ENCODE results near the gene KIAA1328.

KIAA1328 gene

DNA sequence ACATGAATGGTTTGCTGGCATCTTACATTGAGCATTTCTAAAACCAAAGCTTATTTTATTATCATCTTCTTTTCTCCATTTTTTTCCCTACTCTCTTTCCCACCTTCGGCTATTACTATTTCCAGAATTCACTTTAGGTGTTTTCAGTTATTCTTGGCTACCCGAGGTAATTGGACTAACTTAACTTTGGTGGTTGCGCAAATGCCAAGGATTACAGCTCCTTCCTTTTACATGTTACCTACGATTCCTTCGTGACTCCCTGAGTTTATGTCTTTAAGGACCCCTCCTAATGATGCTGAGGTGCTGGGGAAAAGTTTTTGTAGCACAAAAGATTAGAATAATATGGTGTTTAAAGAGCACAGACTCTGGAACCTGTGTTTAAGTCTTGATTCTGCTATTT lies 14.3 kb downstream of the KIAA1328 start:
- TF ChIP-seq EGR1 (IDR thresholded peaks at IDR 0.05) (no peak), CEBPB (IDR thresholded peaks at IDR 0.05) (peak; percentile 64)
- TF ChIP-seq, protein P1, sequence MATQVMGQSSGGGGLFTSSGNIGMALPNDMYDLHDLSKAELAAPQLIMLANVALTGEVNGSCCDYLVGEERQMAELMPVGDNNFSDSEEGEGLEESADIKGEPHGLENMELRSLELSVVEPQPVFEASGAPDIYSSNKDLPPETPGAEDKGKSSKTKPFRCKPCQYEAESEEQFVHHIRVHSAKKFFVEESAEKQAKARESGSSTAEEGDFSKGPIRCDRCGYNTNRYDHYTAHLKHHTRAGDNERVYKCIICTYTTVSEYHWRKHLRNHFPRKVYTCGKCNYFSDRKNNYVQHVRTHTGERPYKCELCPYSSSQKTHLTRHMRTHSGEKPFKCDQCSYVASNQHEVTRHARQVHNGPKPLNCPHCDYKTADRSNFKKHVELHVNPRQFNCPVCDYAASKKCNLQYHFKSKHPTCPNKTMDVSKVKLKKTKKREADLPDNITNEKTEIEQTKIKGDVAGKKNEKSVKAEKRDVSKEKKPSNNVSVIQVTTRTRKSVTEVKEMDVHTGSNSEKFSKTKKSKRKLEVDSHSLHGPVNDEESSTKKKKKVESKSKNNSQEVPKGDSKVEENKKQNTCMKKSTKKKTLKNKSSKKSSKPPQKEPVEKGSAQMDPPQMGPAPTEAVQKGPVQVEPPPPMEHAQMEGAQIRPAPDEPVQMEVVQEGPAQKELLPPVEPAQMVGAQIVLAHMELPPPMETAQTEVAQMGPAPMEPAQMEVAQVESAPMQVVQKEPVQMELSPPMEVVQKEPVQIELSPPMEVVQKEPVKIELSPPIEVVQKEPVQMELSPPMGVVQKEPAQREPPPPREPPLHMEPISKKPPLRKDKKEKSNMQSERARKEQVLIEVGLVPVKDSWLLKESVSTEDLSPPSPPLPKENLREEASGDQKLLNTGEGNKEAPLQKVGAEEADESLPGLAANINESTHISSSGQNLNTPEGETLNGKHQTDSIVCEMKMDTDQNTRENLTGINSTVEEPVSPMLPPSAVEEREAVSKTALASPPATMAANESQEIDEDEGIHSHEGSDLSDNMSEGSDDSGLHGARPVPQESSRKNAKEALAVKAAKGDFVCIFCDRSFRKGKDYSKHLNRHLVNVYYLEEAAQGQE (IDR thresholded peaks at IDR 0.05; ENCODE audit: low read depth): no peak

- no peak for TF ChIP-seq YY1 (IDR thresholded peaks at IDR 0.05; ENCODE audit: low read depth)
- TF ChIP-seq, protein P2, sequence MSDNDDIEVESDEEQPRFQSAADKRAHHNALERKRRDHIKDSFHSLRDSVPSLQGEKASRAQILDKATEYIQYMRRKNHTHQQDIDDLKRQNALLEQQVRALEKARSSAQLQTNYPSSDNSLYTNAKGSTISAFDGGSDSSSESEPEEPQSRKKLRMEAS (IDR thresholded peaks at IDR 0.05): no peak
- TF ChIP-seq EGR1 (IDR thresholded peaks at IDR 0.05): no peak
- TF ChIP-seq, protein P3, sequence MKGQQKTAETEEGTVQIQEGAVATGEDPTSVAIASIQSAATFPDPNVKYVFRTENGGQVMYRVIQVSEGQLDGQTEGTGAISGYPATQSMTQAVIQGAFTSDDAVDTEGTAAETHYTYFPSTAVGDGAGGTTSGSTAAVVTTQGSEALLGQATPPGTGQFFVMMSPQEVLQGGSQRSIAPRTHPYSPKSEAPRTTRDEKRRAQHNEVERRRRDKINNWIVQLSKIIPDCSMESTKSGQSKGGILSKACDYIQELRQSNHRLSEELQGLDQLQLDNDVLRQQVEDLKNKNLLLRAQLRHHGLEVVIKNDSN (IDR thresholded peaks at IDR 0.05): no peak
- TF ChIP-seq TEAD4 (IDR thresholded peaks at IDR 0.05): no peak
- TF ChIP-seq FOXM1 (IDR thresholded peaks at IDR 0.05; ENCODE audit: borderline replicate concordance, low read depth): no peak
- no peak for TF ChIP-seq ZBTB7A (IDR thresholded peaks at IDR 0.05; ENCODE audit: low read depth)
Observed at GRCh38 chr18:36843784-36844183, 14.9 kb downstream of the KIAA1328 start.

DNA sequence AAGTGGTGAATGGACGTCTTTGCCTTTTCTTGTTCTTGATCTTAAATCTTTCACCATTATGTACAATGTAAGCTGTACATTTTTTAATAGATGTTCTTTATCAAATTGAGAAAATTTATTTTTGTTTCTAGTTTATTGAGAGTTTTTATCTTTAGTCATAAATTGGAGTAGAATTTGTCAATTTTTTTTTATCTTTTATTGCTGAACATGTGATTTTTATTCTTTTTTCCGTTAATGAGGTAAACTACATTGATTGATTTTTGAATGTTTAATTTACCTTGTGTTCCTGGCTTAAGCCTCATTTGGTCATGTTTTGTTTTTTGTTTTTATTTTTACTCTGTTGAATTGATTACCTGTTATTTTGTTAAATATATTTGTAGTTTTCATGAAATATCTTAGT lies 19.7 kb downstream of the KIAA1328 start:
- TF ChIP-seq, protein P3 (IDR thresholded peaks at IDR 0.05): no peak
- TF ChIP-seq TEAD4 (IDR thresholded peaks at IDR 0.05): no peak
- no peak for TF ChIP-seq CEBPB (IDR thresholded peaks at IDR 0.05)
- no peak for TF ChIP-seq ZBTB7A (IDR thresholded peaks at IDR 0.05; ENCODE audit: low read depth)
- no peak for TF ChIP-seq RAD21 (IDR thresholded peaks at IDR 0.05; ENCODE audit: low read depth)
- TF ChIP-seq, protein P1 (IDR thresholded peaks at IDR 0.05; ENCODE audit: low read depth): no peak
- TF ChIP-seq, protein P2 (IDR thresholded peaks at IDR 0.05): no peak
- TF ChIP-seq EP300 (IDR thresholded peaks at IDR 0.05; ENCODE audit: borderline replicate concordance): no peak
- TF ChIP-seq NFIC (IDR thresholded peaks at IDR 0.05): no peak
- TF ChIP-seq YY1 (IDR thresholded peaks at IDR 0.05; ENCODE audit: low read depth): no peak
- TF ChIP-seq TCF12 (IDR thresholded peaks at IDR 0.05; ENCODE audit: low read depth): no peak
- no peak for TF ChIP-seq TAF1 (IDR thresholded peaks at IDR 0.05; ENCODE audit: low read depth)
- no peak for TF ChIP-seq FOXM1 (IDR thresholded peaks at IDR 0.05; ENCODE audit: borderline replicate concordance, low read depth)
- no peak for TF ChIP-seq EGR1 (IDR thresholded peaks at IDR 0.05)
- TF ChIP-seq CREB1 (IDR thresholded peaks at IDR 0.05; ENCODE audit: low read depth): no peak

GRCh38 chr18:36849288-36850006 lies 20.5 kb downstream of the KIAA1328 start:
- TF ChIP-seq TEAD4 (IDR thresholded peaks at IDR 0.05) (peak; percentile 88), NFIC (IDR thresholded peaks at IDR 0.05) (peak; percentile 84)
- TF ChIP-seq, protein P2 (IDR thresholded peaks at IDR 0.05): no peak

GRCh38 chr18:36850527-36851201 lies 21.7 kb downstream of the KIAA1328 start:
- TF ChIP-seq RAD21 (IDR thresholded peaks at IDR 0.05; ENCODE audit: low read depth) (no peak), FOXM1 (IDR thresholded peaks at IDR 0.05; ENCODE audit: borderline replicate concordance, low read depth) (no peak), TCF12 (IDR thresholded peaks at IDR 0.05; ENCODE audit: low read depth) (no peak), CEBPB (IDR thresholded peaks at IDR 0.05) (no peak), ZBTB7A (IDR thresholded peaks at IDR 0.05; ENCODE audit: low read depth) (no peak), EP300 (IDR thresholded peaks at IDR 0.05; ENCODE audit: borderline replicate concordance) (no peak), TEAD4 (IDR thresholded peaks at IDR 0.05) (no peak), CREB1 (IDR thresholded peaks at IDR 0.05; ENCODE audit: low read depth) (no peak), NFIC (IDR thresholded peaks at IDR 0.05) (no peak), TAF1 (IDR thresholded peaks at IDR 0.05; ENCODE audit: low read depth) (no peak), EGR1 (IDR thresholded peaks at IDR 0.05) (no peak), YY1 (IDR thresholded peaks at IDR 0.05; ENCODE audit: low read depth) (no peak)
- TF ChIP-seq, protein P2 (IDR thresholded peaks at IDR 0.05): no peak
- TF ChIP-seq, protein P1 (IDR thresholded peaks at IDR 0.05; ENCODE audit: low read depth): no peak
- TF ChIP-seq, protein P3 (IDR thresholded peaks at IDR 0.05): no peak
